WTC11 (cell line): ENCODE measurements around the gene OR1L6. TPM values are rescaled to one million over a fixed set of nuclear protein-coding genes. Genes with fewer than 3 reads are reported as not detected.

Experiments
- ATAC-seq: fragments of 200-7000 bp; cut with Tn5 transposase; 2 replicates; pipeline ENCODE4 v1.10.0; 2021; ENCODE audit warnings: mild to moderate bottlenecking, moderate library complexity
- CTCF ChIA-PET: fragments of 300-600 bp; sonication (Branson Sonifier 250); formaldehyde crosslinking; loops from one replicate; lab custom pipeline; 2021; ENCODE audit warnings: antibody characterized with exemption; lab: Charles Lee
- POLR2A ChIA-PET: fragments of 350-600 bp; sonication (Branson Sonifier 250); formaldehyde crosslinking; loops from one replicate; lab custom pipeline; 2021; ENCODE audit warnings: antibody characterized with exemption; lab: Charles Lee
- DNase-seq: peaks from one replicate; pipeline ENCODE4 v3.0.0; 2021; ENCODE audit warnings: low spot score
- H3K27ac Mint-ChIP-seq: 2 replicates; pipeline ENCODE4 v1.8.0; 2021; ENCODE audit warnings: mixed read lengths
- H3K27me3 Mint-ChIP-seq: 2 replicates; pipeline ENCODE4 v1.8.0; 2021; ENCODE audit warnings: low read depth, mild to moderate bottlenecking, moderate library complexity, mixed read lengths
- H3K36me3 Mint-ChIP-seq: 2 replicates; pipeline ENCODE4 v1.8.0; 2021; ENCODE audit warnings: mixed read lengths
- H3K4me1 Mint-ChIP-seq: 2 replicates; pipeline ENCODE4 v1.8.0; 2022; ENCODE audit warnings: mixed read lengths
- H3K4me3 Mint-ChIP-seq: 2 replicates; pipeline ENCODE4 v1.8.0; 2021; ENCODE audit warnings: mild to moderate bottlenecking, moderate library complexity, mixed read lengths
- H3K9me3 Mint-ChIP-seq: 2 replicates; pipeline ENCODE4 v1.8.0; 2021; ENCODE audit warnings: mixed read lengths
- AFF4 ChIP-seq: sonication (generic); formaldehyde crosslinking; IDR thresholded peaks from 2 replicates; pipeline ENCODE4 v1.8.1; 2023; ENCODE audit warnings: mild to moderate bottlenecking, missing genetic modification reagents, borderline replicate concordance
- JUN ChIP-seq: sonication (generic); formaldehyde crosslinking; IDR thresholded peaks from 2 replicates; pipeline ENCODE4 v1.8.0; 2023; ENCODE audit warnings: mild to moderate bottlenecking, missing genetic modification reagents
- MYBL2 ChIP-seq: sonication (generic); formaldehyde crosslinking; IDR thresholded peaks from 2 replicates; pipeline ENCODE4 v1.8.1; 2023; ENCODE audit warnings: mild to moderate bottlenecking, moderate library complexity, missing genetic modification reagents
- NFYB ChIP-seq: sonication (generic); formaldehyde crosslinking; conservative IDR thresholded peaks from 2 replicates; pipeline ENCODE4 v1.8.0; 2022; ENCODE audit warnings: low read depth, missing genetic modification reagents
- RELA ChIP-seq: sonication (generic); formaldehyde crosslinking; IDR thresholded peaks from 2 replicates; pipeline ENCODE4 v1.8.1; 2022; ENCODE audit warnings: missing genetic modification reagents, mild to moderate bottlenecking, borderline replicate concordance
- SMAD4 ChIP-seq: sonication (generic); formaldehyde crosslinking; IDR thresholded peaks from 2 replicates; pipeline ENCODE4 v1.8.0; 2022; ENCODE audit warnings: mild to moderate bottlenecking, missing genetic modification reagents
- SOX15 ChIP-seq: fragments of 250-450 bp; sonication (Bioruptor Pico); IDR thresholded peaks from 2 replicates; pipeline ENCODE4 v1.9.0; 2021; ENCODE audit warnings: mild to moderate bottlenecking
- TEAD4 ChIP-seq: sonication (generic); formaldehyde crosslinking; IDR thresholded peaks from 2 replicates; pipeline ENCODE4 v1.8.0; 2022; ENCODE audit warnings: mild to moderate bottlenecking, missing genetic modification reagents
- ZBTB21 ChIP-seq: sonication (generic); formaldehyde crosslinking; IDR thresholded peaks from 2 replicates; pipeline ENCODE4 v1.8.1; 2023; ENCODE audit warnings: mild to moderate bottlenecking, missing genetic modification reagents, borderline replicate concordance
- ZNF317 ChIP-seq: sonication (generic); formaldehyde crosslinking; IDR thresholded peaks from 2 replicates; pipeline ENCODE4 v1.8.1; 2023; ENCODE audit warnings: low read depth, mild to moderate bottlenecking, moderate library complexity, missing genetic modification reagents, borderline replicate concordance
- ZNF416 ChIP-seq: fragments of 250-450 bp; sonication (Bioruptor Pico); IDR thresholded peaks from 2 replicates; pipeline ENCODE4 v1.9.0; 2021; ENCODE audit warnings: mild to moderate bottlenecking, inconsistent platforms
- total RNA-seq: library from RNA; stranded (reverse); gene quantifications from 3 replicates; pipeline ENCODE4 v1.2.3, GENCODE V29; 2021
- TF ChIP-seq, protein P1 (sequence below): sonication (generic); formaldehyde crosslinking; IDR thresholded peaks from 2 replicates; pipeline ENCODE4 v1.8.1; 2022; ENCODE audit warnings: mild to moderate bottlenecking, missing genetic modification reagents, moderate library complexity, borderline replicate concordance
- TF ChIP-seq, protein P2 (sequence below): sonication (generic); formaldehyde crosslinking; conservative IDR thresholded peaks from 2 replicates; pipeline ENCODE4 v1.8.1; 2022; ENCODE audit warnings: mild to moderate bottlenecking, missing genetic modification reagents
- TF ChIP-seq, protein P3 (sequence below): sonication (generic); formaldehyde crosslinking; conservative IDR thresholded peaks from 2 replicates; pipeline ENCODE4 v1.8.1; 2023; ENCODE audit warnings: mild to moderate bottlenecking, low read depth, missing genetic modification reagents, moderate library complexity
- TF ChIP-seq, protein P4 (sequence below): sonication (generic); formaldehyde crosslinking; IDR thresholded peaks from 2 replicates; pipeline ENCODE4 v1.8.0; 2022; ENCODE audit warnings: mild to moderate bottlenecking, missing genetic modification reagents

OR1L6 gene
- total RNA-seq, 1 experiment from 2014 or later: not detected

- TF ChIP-seq ZNF317 (CRISPR knock-in tag): no peak
- TF ChIP-seq SMAD4 (CRISPR knock-in tag): no peak
- no peak for TF ChIP-seq TEAD4
- TF ChIP-seq, protein P1, sequence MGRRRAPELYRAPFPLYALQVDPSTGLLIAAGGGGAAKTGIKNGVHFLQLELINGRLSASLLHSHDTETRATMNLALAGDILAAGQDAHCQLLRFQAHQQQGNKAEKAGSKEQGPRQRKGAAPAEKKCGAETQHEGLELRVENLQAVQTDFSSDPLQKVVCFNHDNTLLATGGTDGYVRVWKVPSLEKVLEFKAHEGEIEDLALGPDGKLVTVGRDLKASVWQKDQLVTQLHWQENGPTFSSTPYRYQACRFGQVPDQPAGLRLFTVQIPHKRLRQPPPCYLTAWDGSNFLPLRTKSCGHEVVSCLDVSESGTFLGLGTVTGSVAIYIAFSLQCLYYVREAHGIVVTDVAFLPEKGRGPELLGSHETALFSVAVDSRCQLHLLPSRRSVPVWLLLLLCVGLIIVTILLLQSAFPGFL (CRISPR knock-in tag): no peak
- TF ChIP-seq, protein P2, sequence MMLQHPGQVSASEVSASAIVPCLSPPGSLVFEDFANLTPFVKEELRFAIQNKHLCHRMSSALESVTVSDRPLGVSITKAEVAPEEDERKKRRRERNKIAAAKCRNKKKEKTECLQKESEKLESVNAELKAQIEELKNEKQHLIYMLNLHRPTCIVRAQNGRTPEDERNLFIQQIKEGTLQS: no peak
- no peak for TF ChIP-seq MYBL2
- TF ChIP-seq ZNF416 (CRISPR knock-in tag): no peak
- TF ChIP-seq RELA (CRISPR knock-in tag): no peak
- TF ChIP-seq, protein P3, sequence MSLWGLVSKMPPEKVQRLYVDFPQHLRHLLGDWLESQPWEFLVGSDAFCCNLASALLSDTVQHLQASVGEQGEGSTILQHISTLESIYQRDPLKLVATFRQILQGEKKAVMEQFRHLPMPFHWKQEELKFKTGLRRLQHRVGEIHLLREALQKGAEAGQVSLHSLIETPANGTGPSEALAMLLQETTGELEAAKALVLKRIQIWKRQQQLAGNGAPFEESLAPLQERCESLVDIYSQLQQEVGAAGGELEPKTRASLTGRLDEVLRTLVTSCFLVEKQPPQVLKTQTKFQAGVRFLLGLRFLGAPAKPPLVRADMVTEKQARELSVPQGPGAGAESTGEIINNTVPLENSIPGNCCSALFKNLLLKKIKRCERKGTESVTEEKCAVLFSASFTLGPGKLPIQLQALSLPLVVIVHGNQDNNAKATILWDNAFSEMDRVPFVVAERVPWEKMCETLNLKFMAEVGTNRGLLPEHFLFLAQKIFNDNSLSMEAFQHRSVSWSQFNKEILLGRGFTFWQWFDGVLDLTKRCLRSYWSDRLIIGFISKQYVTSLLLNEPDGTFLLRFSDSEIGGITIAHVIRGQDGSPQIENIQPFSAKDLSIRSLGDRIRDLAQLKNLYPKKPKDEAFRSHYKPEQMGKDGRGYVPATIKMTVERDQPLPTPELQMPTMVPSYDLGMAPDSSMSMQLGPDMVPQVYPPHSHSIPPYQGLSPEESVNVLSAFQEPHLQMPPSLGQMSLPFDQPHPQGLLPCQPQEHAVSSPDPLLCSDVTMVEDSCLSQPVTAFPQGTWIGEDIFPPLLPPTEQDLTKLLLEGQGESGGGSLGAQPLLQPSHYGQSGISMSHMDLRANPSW (CRISPR knock-in tag): no peak
- TF ChIP-seq, all 79 proteins: peak for 0
Observed at GRCh38 chr9:122723690-122724089, 18.4 kb upstream of the OR1L6 start, which contains the start of gene OR1L4 (continued).

DNA sequence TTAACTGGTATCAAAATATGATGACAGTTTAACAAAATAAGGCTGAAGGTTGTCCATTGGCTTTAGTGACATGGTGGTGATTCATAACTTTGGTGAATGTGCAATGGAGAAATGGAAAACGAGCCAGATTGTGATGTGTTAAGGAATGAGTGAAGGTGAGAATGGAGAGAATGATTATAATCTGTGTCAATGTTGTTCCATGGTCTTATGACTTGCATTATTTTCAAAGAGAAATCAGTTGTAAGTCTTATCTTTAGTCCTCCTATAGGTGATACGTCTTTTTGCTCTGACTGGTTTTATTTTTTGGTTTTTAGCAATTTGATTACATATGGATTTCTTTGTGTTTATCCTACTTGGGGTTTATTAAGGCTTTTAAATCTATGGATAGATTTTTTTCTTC lies 12.7 kb downstream of the OR1L6 start:
- POLR2A ChIA-PET: no interaction called here
- CTCF ChIA-PET: no interaction called here

GRCh38 chr9:122767817-122768216 lies 25.7 kb downstream of the OR1L6 start:
- H3K27ac Mint-ChIP-seq: no peak overlapping the region
- CTCF ChIA-PET: no interaction called here
- H3K4me3 Mint-ChIP-seq: no peak overlapping the region
- ATAC-seq (no peak), DNase-seq (no peak)
- H3K4me1 Mint-ChIP-seq: no peaks in the 10 kb centered on the region
- peaks cover 22% of the 10 kb centered on the region for H3K27me3 Mint-ChIP-seq
- H3K9me3 Mint-ChIP-seq: peaks cover 63% of the 10 kb centered on the region
- peaks cover 15% of the 10 kb centered on the region for H3K36me3 Mint-ChIP-seq
- POLR2A ChIA-PET: no interaction called here
- TF ChIP-seq NFYB (CRISPR knock-in tag) (no peak), JUN (no peak), ZBTB21 (CRISPR knock-in tag) (no peak), SMAD4 (CRISPR knock-in tag) (no peak), SOX15 (CRISPR knock-in tag) (no peak)
- TF ChIP-seq, protein P2: no peak
- TF ChIP-seq, protein P3 (CRISPR knock-in tag): no peak
- TF ChIP-seq, protein P4, sequence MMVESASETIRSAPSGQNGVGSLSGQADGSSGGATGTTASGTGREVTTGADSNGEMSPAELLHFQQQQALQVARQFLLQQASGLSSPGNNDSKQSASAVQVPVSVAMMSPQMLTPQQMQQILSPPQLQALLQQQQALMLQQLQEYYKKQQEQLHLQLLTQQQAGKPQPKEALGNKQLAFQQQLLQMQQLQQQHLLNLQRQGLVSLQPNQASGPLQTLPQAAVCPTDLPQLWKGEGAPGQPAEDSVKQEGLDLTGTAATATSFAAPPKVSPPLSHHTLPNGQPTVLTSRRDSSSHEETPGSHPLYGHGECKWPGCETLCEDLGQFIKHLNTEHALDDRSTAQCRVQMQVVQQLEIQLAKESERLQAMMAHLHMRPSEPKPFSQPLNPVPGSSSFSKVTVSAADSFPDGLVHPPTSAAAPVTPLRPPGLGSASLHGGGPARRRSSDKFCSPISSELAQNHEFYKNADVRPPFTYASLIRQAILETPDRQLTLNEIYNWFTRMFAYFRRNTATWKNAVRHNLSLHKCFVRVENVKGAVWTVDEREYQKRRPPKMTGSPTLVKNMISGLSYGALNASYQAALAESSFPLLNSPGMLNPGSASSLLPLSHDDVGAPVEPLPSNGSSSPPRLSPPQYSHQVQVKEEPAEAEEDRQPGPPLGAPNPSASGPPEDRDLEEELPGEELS: no peak

More for the DNA sequence above, 12.7 kb downstream of the OR1L6 start:
- H3K4me3 Mint-ChIP-seq: no peak overlapping the region
- peaks cover 84% of the 10 kb centered on the region for H3K9me3 Mint-ChIP-seq
- TF ChIP-seq AFF4 (CRISPR knock-in tag): no peak
- no peaks in the 10 kb centered on the region for H3K4me1 Mint-ChIP-seq
- H3K27me3 Mint-ChIP-seq: peaks cover 23% of the 10 kb centered on the region
- H3K27ac Mint-ChIP-seq: no peak overlapping the region
- DNase-seq: no peak
- ATAC-seq: no peak
- H3K36me3 Mint-ChIP-seq: peaks cover 30% of the 10 kb centered on the region
